Measurements from ENCODE around the gene OR8B2. TPM values are rescaled to one million over a fixed set of nuclear protein-coding genes. Genes with fewer than 3 reads are reported as not detected.
"Not testable (repeated sequence)": the region's sequence is repeated elsewhere in the genome, so short reads cannot be mapped to it uniquely, and the experiment has no call there.

Gene OR8B2
- total RNA-seq, 1 experiment from 2014 or later: not detected

- no peak within 1 kb of the TSS for H3K4me3 ChIP-seq (ENCODE audit: low read depth in 2 of 2, low read length in 2 of 2)
- DNase-seq (ENCODE audit: low read depth, low spot score) (no peak), ATAC-seq (no peak)
- H3K27me3 ChIP-seq (ENCODE audit: control insufficient read depth, insufficient read depth, low read length): no peaks in the 10 kb centered on the region
- H3K36me3 ChIP-seq (ENCODE audit: control insufficient read depth, insufficient read depth, low read length): no peaks in the 10 kb centered on the region
- CTCF ChIA-PET: no interaction called here
- POLR2A ChIA-PET: no interaction called here
- no peaks in the 10 kb centered on the region for H3K4me1 ChIP-seq (ENCODE audit: control insufficient read depth, insufficient read depth, low read length)
- no peaks in the 10 kb centered on the region for H3K9me3 ChIP-seq (ENCODE audit: control insufficient read depth, insufficient read depth, low read depth, low read length)
- in situ Hi-C loops (cut with HindIII; ENCODE audit: low pct_unique_long_range_greater_than_20kb, low sequenced_read_pairs): no loop called here
- no TSS peak for BruUV-seq (replicated peaks)
- no peak within 1 kb of the TSS for H3K27ac ChIP-seq (ENCODE audit: low read length)
- intact Hi-C loops (cut with micrococcal nuclease; ENCODE audit: unreplicated experiment): no loop called here
- TF ChIP-seq POLR2AphosphoS5 (IDR thresholded peaks at IDR 0.05; ENCODE audit: low read depth, low read length) (no peak), TCF7L2 (IDR thresholded peaks at IDR 0.05; ENCODE audit: low read depth, low read length) (no peak), CTCF (IDR thresholded peaks at IDR 0.05) (no peak), SIN3A (IDR thresholded peaks at IDR 0.05; ENCODE audit: borderline replicate concordance, insufficient read depth, low read depth, low read length) (no peak)
- TF ChIP-seq, protein P1, sequence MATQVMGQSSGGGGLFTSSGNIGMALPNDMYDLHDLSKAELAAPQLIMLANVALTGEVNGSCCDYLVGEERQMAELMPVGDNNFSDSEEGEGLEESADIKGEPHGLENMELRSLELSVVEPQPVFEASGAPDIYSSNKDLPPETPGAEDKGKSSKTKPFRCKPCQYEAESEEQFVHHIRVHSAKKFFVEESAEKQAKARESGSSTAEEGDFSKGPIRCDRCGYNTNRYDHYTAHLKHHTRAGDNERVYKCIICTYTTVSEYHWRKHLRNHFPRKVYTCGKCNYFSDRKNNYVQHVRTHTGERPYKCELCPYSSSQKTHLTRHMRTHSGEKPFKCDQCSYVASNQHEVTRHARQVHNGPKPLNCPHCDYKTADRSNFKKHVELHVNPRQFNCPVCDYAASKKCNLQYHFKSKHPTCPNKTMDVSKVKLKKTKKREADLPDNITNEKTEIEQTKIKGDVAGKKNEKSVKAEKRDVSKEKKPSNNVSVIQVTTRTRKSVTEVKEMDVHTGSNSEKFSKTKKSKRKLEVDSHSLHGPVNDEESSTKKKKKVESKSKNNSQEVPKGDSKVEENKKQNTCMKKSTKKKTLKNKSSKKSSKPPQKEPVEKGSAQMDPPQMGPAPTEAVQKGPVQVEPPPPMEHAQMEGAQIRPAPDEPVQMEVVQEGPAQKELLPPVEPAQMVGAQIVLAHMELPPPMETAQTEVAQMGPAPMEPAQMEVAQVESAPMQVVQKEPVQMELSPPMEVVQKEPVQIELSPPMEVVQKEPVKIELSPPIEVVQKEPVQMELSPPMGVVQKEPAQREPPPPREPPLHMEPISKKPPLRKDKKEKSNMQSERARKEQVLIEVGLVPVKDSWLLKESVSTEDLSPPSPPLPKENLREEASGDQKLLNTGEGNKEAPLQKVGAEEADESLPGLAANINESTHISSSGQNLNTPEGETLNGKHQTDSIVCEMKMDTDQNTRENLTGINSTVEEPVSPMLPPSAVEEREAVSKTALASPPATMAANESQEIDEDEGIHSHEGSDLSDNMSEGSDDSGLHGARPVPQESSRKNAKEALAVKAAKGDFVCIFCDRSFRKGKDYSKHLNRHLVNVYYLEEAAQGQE (IDR thresholded peaks at IDR 0.05; ENCODE audit: insufficient read depth in 1 of 2, low read depth in 2 of 2, low read length in 1 of 2): no peak
Observed at GRCh38 chr11:124398924-124399323, 14.6 kb upstream of the OR8B2 start, which contains the start of gene OR8B3. OR8B3 (minus strand) TSS chr11:124399024; CDS start chr11:124397351, 1,673 bp downstream.

DNA sequence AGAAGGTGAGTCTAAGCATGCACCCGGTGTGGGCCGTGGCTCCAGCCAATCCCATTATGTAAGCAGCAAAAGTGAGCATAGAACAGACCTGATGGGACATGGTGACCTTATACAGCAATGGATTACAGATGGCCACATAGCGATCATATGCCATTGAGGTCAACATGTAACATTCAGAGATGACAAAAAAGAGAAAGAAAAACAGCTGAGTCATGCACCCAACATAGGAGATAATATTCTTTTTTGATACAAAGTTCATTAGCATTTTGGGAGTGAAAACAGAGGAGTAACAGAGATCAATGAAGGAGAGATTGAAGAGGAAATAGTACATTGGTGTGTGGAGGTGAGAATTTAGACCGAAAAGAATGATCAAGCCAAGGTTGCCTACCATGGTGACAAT, 12.5 kb upstream of the OR8B2 start:
- in situ Hi-C loops (cut with HindIII; ENCODE audit: low pct_unique_long_range_greater_than_20kb, low sequenced_read_pairs); ATAC-seq; H3K4me3 ChIP-seq (ENCODE audit: low read depth in 2 of 2, low read length in 2 of 2); BruUV-seq (replicated peaks); POLR2A ChIA-PET; intact Hi-C loops (cut with micrococcal nuclease; ENCODE audit: unreplicated experiment); H3K27ac ChIP-seq (ENCODE audit: low read length); H3K4me1 ChIP-seq (ENCODE audit: control insufficient read depth, insufficient read depth, low read length); H3K27me3 ChIP-seq (ENCODE audit: control insufficient read depth, insufficient read depth, low read length); CTCF ChIA-PET; H3K36me3 ChIP-seq (ENCODE audit: control insufficient read depth, insufficient read depth, low read length); DNase-seq (ENCODE audit: low read depth, low spot score); H3K9me3 ChIP-seq (ENCODE audit: control insufficient read depth, insufficient read depth, low read depth, low read length): not testable (repeated sequence)

GRCh38 chr11:124394408-124394807, 10.1 kb upstream of the OR8B2 start:
- TF ChIP-seq CTCF (IDR thresholded peaks at IDR 0.05): no peak
- TF ChIP-seq SIN3A (IDR thresholded peaks at IDR 0.05; ENCODE audit: borderline replicate concordance, insufficient read depth, low read depth, low read length): no peak
- no peak for TF ChIP-seq POLR2AphosphoS5 (IDR thresholded peaks at IDR 0.05; ENCODE audit: low read depth, low read length)
- TF ChIP-seq, protein P1 (IDR thresholded peaks at IDR 0.05; ENCODE audit: insufficient read depth in 1 of 2, low read depth in 2 of 2, low read length in 1 of 2): no peak
- TF ChIP-seq TCF7L2 (IDR thresholded peaks at IDR 0.05; ENCODE audit: low read depth, low read length): no peak
- POLR2A ChIA-PET: no interaction called here
- DNase-seq (ENCODE audit: low read depth, low spot score) (no peak), ATAC-seq (no peak)
- no peak overlapping the region for H3K27ac ChIP-seq (ENCODE audit: low read length)
- no peaks in the 10 kb centered on the region for H3K4me1 ChIP-seq (ENCODE audit: control insufficient read depth, insufficient read depth, low read length)
- in situ Hi-C loops (cut with HindIII; ENCODE audit: low pct_unique_long_range_greater_than_20kb, low sequenced_read_pairs): no loop called here
- no peaks in the 10 kb centered on the region for H3K36me3 ChIP-seq (ENCODE audit: control insufficient read depth, insufficient read depth, low read length)
- CTCF ChIA-PET: no interaction called here
- H3K4me3 ChIP-seq (ENCODE audit: low read depth in 2 of 2, low read length in 2 of 2): no peak overlapping the region
- no peaks in the 10 kb centered on the region for H3K9me3 ChIP-seq (ENCODE audit: control insufficient read depth, insufficient read depth, low read depth, low read length)
- no peaks in the 10 kb centered on the region for H3K27me3 ChIP-seq (ENCODE audit: control insufficient read depth, insufficient read depth, low read length)
- intact Hi-C loops (cut with micrococcal nuclease; ENCODE audit: unreplicated experiment): no loop called here
- BruUV-seq (replicated peaks): no TSS peak

DNA sequence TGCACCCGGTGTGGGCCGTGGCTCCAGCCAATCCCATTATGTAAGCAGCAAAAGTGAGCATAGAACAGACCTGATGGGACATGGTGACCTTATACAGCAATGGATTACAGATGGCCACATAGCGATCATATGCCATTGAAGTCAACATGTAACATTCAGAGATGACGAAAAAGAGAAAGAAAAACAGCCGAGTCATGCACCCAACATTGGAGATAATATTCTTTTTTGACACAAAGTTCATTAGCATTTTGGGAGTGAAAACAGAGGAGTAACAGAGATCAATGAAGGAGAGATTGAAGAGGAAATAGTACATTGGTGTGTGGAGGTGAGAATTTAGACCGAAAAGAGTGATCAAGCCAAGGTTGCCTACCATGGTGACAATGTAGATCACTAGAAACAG, 1.4 kb downstream of the OR8B2 start:
- ATAC-seq; H3K27me3 ChIP-seq (ENCODE audit: control insufficient read depth, insufficient read depth, low read length); POLR2A ChIA-PET; in situ Hi-C loops (cut with HindIII; ENCODE audit: low pct_unique_long_range_greater_than_20kb, low sequenced_read_pairs); H3K4me1 ChIP-seq (ENCODE audit: control insufficient read depth, insufficient read depth, low read length); H3K9me3 ChIP-seq (ENCODE audit: control insufficient read depth, insufficient read depth, low read depth, low read length); H3K4me3 ChIP-seq (ENCODE audit: low read depth in 2 of 2, low read length in 2 of 2); BruUV-seq (replicated peaks); intact Hi-C loops (cut with micrococcal nuclease; ENCODE audit: unreplicated experiment); H3K36me3 ChIP-seq (ENCODE audit: control insufficient read depth, insufficient read depth, low read length); H3K27ac ChIP-seq (ENCODE audit: low read length); CTCF ChIA-PET; DNase-seq (ENCODE audit: low read depth, low spot score): not testable (repeated sequence)

Measured in Panc1 (cell line).